ENCODE results near the gene NFYA.

NFYA gene

DNA sequence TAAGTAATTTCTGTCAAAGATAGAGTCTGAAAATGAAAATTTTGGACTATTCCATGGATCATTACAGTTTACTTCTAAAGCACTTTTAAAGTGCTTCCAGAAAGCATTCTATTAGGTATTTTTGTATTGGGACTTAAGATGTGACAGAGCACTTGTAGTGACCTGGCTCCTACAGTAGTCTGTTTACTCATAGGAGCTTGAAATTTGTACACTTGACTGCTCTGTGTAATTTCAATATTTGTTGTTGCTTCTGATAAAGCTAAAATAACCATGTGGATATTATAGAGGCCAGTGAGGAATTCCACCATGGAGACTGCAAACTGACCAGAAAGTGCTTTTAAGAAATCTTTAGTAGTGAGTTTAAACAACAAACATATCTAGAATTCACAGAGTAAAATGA is 10.3 kb downstream of the NFYA start:
- Histone ChIP-seq H3K4me1 (ENCODE audit: control insufficient read depth, low read length) (peaks cover 25% of the 10 kb centered on the region), H3K4me2 (ENCODE audit: low read length) (no peak overlapping the region), H3K9me3 (ENCODE audit: control insufficient read depth, insufficient read depth, low read length) (no peaks in the 10 kb centered on the region), H3K79me2 (ENCODE audit: control insufficient read depth, low read length) (peaks cover 60% of the 10 kb centered on the region), H3K27ac (ENCODE audit: low read depth, low read length) (no peak overlapping the region), H3K27me3 (ENCODE audit: control insufficient read depth, low read length) (no peaks in the 10 kb centered on the region), H3K4me3 (ENCODE audit: low read length) (no peak overlapping the region), H4K20me1 (ENCODE audit: control insufficient read depth, insufficient read depth, low read depth, low read length) (no peaks in the 10 kb centered on the region; the same call in 1 of the 2 replicates), H3K36me3 (ENCODE audit: control insufficient read depth, low read length) (peaks cover 97% of the 10 kb centered on the region), H3K9me2 (replicated peaks; ENCODE audit: control insufficient read depth, low read length) (no peaks in the 10 kb centered on the region), H3F3A (ENCODE audit: control insufficient read depth, insufficient read depth) (peaks cover 4% of the 10 kb centered on the region; the same call in 1 of the 2 replicates)
- no peak for TF ChIP-seq EZH2phosphoT487 (IDR thresholded peaks at IDR 0.05; ENCODE audit: borderline replicate concordance, low read length)
- TF ChIP-seq, protein P1, sequence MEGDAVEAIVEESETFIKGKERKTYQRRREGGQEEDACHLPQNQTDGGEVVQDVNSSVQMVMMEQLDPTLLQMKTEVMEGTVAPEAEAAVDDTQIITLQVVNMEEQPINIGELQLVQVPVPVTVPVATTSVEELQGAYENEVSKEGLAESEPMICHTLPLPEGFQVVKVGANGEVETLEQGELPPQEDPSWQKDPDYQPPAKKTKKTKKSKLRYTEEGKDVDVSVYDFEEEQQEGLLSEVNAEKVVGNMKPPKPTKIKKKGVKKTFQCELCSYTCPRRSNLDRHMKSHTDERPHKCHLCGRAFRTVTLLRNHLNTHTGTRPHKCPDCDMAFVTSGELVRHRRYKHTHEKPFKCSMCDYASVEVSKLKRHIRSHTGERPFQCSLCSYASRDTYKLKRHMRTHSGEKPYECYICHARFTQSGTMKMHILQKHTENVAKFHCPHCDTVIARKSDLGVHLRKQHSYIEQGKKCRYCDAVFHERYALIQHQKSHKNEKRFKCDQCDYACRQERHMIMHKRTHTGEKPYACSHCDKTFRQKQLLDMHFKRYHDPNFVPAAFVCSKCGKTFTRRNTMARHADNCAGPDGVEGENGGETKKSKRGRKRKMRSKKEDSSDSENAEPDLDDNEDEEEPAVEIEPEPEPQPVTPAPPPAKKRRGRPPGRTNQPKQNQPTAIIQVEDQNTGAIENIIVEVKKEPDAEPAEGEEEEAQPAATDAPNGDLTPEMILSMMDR (IDR thresholded peaks at IDR 0.05; ENCODE audit: low read depth, low read length, poor library complexity, severe bottlenecking): no peak

DNA sequence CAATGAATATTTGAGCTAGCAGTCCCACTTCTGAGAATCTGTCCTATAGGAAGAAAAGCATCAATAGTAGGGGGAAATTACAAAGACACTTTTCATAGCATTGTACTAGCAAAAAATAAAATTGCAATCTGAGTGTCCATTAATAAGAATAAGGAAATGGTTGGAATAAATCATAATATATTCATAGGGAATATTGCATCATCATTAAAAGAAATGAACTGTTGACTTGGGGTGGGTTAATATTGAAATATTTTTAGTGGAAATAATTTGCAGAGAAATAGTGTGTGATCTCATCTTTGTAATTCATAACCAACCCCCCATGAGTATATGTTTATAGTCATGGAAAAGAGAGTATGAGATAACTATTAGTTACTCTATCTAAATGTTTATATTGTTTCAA is 12.4 kb downstream of the NFYA start:
- Histone ChIP-seq H3K4me1 (ENCODE audit: control insufficient read depth, low read length) (peaks cover 8% of the 10 kb centered on the region), H3K4me2 (ENCODE audit: low read length) (no peak overlapping the region), H3K36me3 (ENCODE audit: control insufficient read depth, low read length) (peaks cover 91% of the 10 kb centered on the region), H4K20me1 (ENCODE audit: control insufficient read depth, insufficient read depth, low read depth, low read length) (no peaks in the 10 kb centered on the region), H3K27ac (ENCODE audit: low read depth, low read length) (no peak overlapping the region), H3K27me3 (ENCODE audit: control insufficient read depth, low read length) (no peaks in the 10 kb centered on the region), H3F3A (ENCODE audit: control insufficient read depth, insufficient read depth) (peaks cover 8% of the 10 kb centered on the region; the same call in 1 of the 2 replicates), H3K9me2 (replicated peaks; ENCODE audit: control insufficient read depth, low read length) (no peaks in the 10 kb centered on the region), H3K4me3 (ENCODE audit: low read length) (no peak overlapping the region), H3K9me3 (ENCODE audit: control insufficient read depth, insufficient read depth, low read length) (no peaks in the 10 kb centered on the region), H3K79me2 (ENCODE audit: control insufficient read depth, low read length) (peaks cover 39% of the 10 kb centered on the region)
- TF ChIP-seq, protein P1 (IDR thresholded peaks at IDR 0.05; ENCODE audit: low read depth, low read length, poor library complexity, severe bottlenecking): no peak
- TF ChIP-seq EZH2phosphoT487 (IDR thresholded peaks at IDR 0.05; ENCODE audit: borderline replicate concordance, low read length): no peak

DNA sequence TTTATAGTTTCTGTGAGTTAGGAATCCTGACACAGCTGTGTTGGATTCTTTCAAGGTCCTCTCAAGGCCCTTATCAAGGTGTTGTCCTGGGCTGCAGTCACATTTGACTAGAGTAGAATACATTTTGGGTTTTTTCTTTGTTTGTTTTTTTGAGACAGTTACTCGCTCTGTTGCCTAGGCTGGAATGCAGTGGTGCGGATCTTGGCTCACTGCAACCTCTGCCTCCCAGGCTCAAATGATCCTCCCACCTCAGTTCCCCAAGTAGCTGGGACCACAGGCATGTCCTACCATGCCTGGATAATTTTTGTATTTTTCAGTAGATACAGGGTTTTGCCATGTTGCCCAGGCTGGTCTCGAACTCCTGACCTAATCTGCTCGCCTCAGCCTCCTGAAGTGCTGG is 15.7 kb downstream of the NFYA start:
- peaks cover 91% of the 10 kb centered on the region for H3K36me3 ChIP-seq (ENCODE audit: control insufficient read depth, low read length)
- no peak overlapping the region for H3K4me2 ChIP-seq (ENCODE audit: low read length)
- H3K4me1 ChIP-seq (ENCODE audit: control insufficient read depth, low read length): no peaks in the 10 kb centered on the region
- H3K27me3 ChIP-seq (ENCODE audit: control insufficient read depth, low read length): no peaks in the 10 kb centered on the region
- H3K4me3 ChIP-seq (ENCODE audit: low read length): no peak overlapping the region
- no peaks in the 10 kb centered on the region for H3K9me3 ChIP-seq (ENCODE audit: control insufficient read depth, insufficient read depth, low read length)
- peaks cover 18% of the 10 kb centered on the region for H3F3A ChIP-seq (ENCODE audit: control insufficient read depth, insufficient read depth)
- peaks cover 9% of the 10 kb centered on the region for H3K79me2 ChIP-seq (ENCODE audit: control insufficient read depth, low read length)
- H3K27ac ChIP-seq (ENCODE audit: low read depth, low read length): no peak overlapping the region
- H4K20me1 ChIP-seq (ENCODE audit: control insufficient read depth, insufficient read depth, low read depth, low read length): no peaks in the 10 kb centered on the region
- H3K9me2 ChIP-seq (replicated peaks; ENCODE audit: control insufficient read depth, low read length): no peaks in the 10 kb centered on the region
- TF ChIP-seq EZH2phosphoT487 (IDR thresholded peaks at IDR 0.05; ENCODE audit: borderline replicate concordance, low read length): no peak
- TF ChIP-seq, protein P1 (IDR thresholded peaks at IDR 0.05; ENCODE audit: low read depth, low read length, poor library complexity, severe bottlenecking): no peak
